GM12891 (cell line): ENCODE data around the gene SH3RF2.

Source experiments
- POLR2A ChIP-seq: IDR thresholded peaks from 2 replicates; pipeline ENCODE4 v1.6.1; 2011; ENCODE audit warnings: low read depth, low read length, control low read depth
- POLR2AphosphoS5 ChIP-seq: IDR thresholded peaks from 2 replicates; pipeline ENCODE4 v1.6.1; 2011; ENCODE audit warnings: low read depth, low read length, control low read depth
- SPI1 ChIP-seq: IDR thresholded peaks from 2 replicates; pipeline ENCODE4 v1.6.1; 2011; ENCODE audit warnings: low read depth, low read length, control low read depth
- TAF1 ChIP-seq: IDR thresholded peaks from 2 replicates; pipeline ENCODE4 v1.6.1; 2011; ENCODE audit warnings: low read depth, low read length, control low read depth

DNA sequence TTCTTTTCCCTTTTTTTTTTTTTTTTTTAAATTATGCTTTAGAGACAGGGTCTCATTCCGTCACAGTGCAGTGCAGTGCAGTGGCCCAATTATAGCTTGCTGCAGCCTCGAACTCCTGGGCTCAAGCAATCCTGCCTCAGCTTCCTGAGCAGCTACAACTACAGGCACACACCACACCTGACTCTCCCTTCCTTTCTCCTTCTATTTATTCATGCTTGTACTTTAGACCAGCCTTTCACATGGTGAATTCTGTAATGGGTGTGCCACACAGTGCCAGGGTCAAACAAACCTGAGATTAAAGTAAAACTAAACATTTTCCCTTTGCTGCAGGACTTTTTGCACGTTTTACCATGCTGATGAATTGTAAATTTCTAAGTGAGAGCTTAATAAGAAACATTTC, 8.0 kb downstream of the SH3RF2 start:
- TF ChIP-seq POLR2A: no peak
- TF ChIP-seq POLR2AphosphoS5: no peak
- no peak for TF ChIP-seq TAF1
- TF ChIP-seq SPI1: no peak
